ENCODE data around the gene APEX2. TPM values are rescaled to one million over a fixed set of nuclear protein-coding genes. Genes with fewer than 3 reads are reported as not detected.

APEX2 gene
- total RNA-seq (2021; fragmentation: NEBNext Ultra II Directional; extraction: Animal tissue kit (Norgen Biotek cat#: 25700)): 10 to 100 TPM; 14.3 to 17.2 (median 15.9) TPM
- long read RNA-seq, transcript APEX2-201 (6 exons, 3,245 nt): major isoform, 16 of 20 reads
- long read RNA-seq, partial matches to known transcripts: 2 of 20 reads
- long read RNA-seq, other reads (novel, unspliced or antisense): 2 of 20 reads

- Mint-ChIP-seq H3K27me3 (ENCODE audit: insufficient read depth) (no peaks in the 10 kb centered on the region; the same call in 1 of the 2 replicates), H3K4me3 (peak within 1 kb of the TSS; percentile 99), H3K36me3 (ENCODE audit: low read depth) (no peaks in the 10 kb centered on the region), H3K4me1 (ENCODE audit: low read depth) (peaks cover 8% of the 10 kb centered on the region), H3K27ac (peak within 1 kb of the TSS; percentile 91), H3K9me3 (no peaks in the 10 kb centered on the region)
- no peak for TF ChIP-seq CTCF (IDR thresholded peaks at IDR 0.05)
- peak; percentile 89 for DNase-seq
Observed at GRCh38 chrX:54999717-55000598, at the start of gene APEX2. Gene APEX2 (plus strand): TSS chrX:55000363. CDS start chrX:55000423, 60 bp downstream.

DNA sequence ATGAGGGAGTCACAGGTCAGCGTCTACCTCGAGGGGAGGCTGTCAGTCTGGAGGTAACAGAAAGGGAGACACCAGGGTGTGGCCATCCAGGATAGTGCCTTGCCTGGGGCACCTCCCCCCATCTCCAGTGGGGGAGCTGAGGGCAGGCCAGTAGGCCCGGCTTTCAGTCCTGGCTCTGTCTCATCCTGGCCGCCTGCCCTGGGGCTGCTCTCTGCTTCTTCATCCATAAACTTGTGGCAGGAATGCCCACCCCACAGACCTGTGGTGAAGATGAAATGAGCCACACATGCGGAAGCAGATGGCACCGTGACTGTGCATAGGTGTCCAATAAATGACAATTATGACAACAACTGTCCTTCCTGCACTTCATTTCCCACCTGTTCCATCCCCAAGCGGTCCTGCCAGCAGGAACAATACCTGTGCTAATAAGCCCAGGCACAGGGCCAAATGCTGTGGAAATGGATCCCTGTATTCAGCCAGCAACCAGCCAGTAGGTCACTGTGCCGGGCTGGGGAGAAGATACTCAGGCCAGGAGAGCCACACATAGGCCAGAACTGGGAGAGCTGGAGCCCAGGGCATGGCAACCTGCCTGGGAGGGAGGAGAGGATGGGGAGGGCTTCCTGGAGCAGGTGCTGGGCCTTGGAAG, 49.3 kb upstream of the APEX2 start:
- DNase-seq: no peak
- Mint-ChIP-seq H3K27me3 (ENCODE audit: insufficient read depth) (no peaks in the 10 kb centered on the region; the same call in 1 of the 2 replicates), H3K36me3 (ENCODE audit: low read depth) (no peaks in the 10 kb centered on the region), H3K4me3 (no peak overlapping the region), H3K9me3 (no peaks in the 10 kb centered on the region), H3K4me1 (ENCODE audit: low read depth) (no peaks in the 10 kb centered on the region), H3K27ac (no peak overlapping the region)
- no peak for TF ChIP-seq CTCF (IDR thresholded peaks at IDR 0.05)

- no peak for TF ChIP-seq CTCF (IDR thresholded peaks at IDR 0.05)
- DNase-seq: no peak
- no peak overlapping the region for H3K27ac Mint-ChIP-seq
- H3K27me3 Mint-ChIP-seq (ENCODE audit: insufficient read depth): peaks cover 2% of the 10 kb centered on the region; the same call in 1 of the 2 replicates
- no peaks in the 10 kb centered on the region for H3K4me1 Mint-ChIP-seq (ENCODE audit: low read depth)
- H3K4me3 Mint-ChIP-seq: no peak overlapping the region
- no peaks in the 10 kb centered on the region for H3K9me3 Mint-ChIP-seq
- H3K36me3 Mint-ChIP-seq (ENCODE audit: low read depth): no peaks in the 10 kb centered on the region
Observed at GRCh38 chrX:54961750-54962149, 38.4 kb upstream of the APEX2 start.

- DNase-seq: no peak
- no peak overlapping the region for H3K27ac Mint-ChIP-seq
- H3K4me3 Mint-ChIP-seq: no peak overlapping the region
- H3K9me3 Mint-ChIP-seq: no peaks in the 10 kb centered on the region
- TF ChIP-seq CTCF (IDR thresholded peaks at IDR 0.05): no peak
- H3K27me3 Mint-ChIP-seq (ENCODE audit: insufficient read depth): peaks cover 3% of the 10 kb centered on the region
- no peaks in the 10 kb centered on the region for H3K4me1 Mint-ChIP-seq (ENCODE audit: low read depth)
- no peaks in the 10 kb centered on the region for H3K36me3 Mint-ChIP-seq (ENCODE audit: low read depth)
Observed at GRCh38 chrX:54964766-54965497, 35.2 kb upstream of the APEX2 start.

DNA sequence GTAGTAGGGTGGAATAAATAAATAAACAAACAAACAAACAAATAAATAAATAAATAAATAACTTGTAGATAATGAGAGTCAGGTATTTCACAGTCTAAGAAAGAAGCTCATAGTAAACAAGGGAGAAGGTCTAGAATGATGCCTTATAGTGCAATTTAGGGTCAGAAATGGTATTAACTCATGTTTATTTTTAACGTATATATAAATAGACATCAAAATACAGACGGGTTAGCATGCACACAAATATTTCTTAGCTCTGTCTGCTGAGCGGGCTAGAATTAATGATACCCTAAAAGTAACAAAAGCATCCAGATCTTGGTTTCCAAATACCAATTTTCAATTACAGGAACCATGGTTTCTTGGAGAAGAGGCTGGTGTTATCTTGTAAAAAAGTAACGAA, 22.8 kb upstream of the APEX2 start:
- peaks cover 2% of the 10 kb centered on the region; the same call in 1 of the 2 replicates for H3K27me3 Mint-ChIP-seq (ENCODE audit: insufficient read depth)
- no peak for DNase-seq

More for the DNA sequence above, 22.8 kb upstream of the APEX2 start:
- H3K36me3 Mint-ChIP-seq (ENCODE audit: low read depth): no peaks in the 10 kb centered on the region
- H3K9me3 Mint-ChIP-seq: no peaks in the 10 kb centered on the region
- peaks cover 5% of the 10 kb centered on the region; the same call in 1 of the 2 replicates for H3K4me1 Mint-ChIP-seq (ENCODE audit: low read depth)
- TF ChIP-seq CTCF (IDR thresholded peaks at IDR 0.05): no peak
- no peak overlapping the region for H3K4me3 Mint-ChIP-seq
- H3K27ac Mint-ChIP-seq: no peak overlapping the region

All from HFFc6 (cell line).